NOMO-1 treated with dmso at 0.1 percent for 144 hours (cell line): ENCODE results near the gene PDZRN4.

ENCODE experiments used
- DNase-seq: peaks from one replicate; lab custom pipeline; 2025; ENCODE audit not compliant: unreplicated experiment; lab: John Stamatoyannopoulos, UW

PDZRN4 gene

GRCh38 chr12:41452838-41453407, 264.8 kb downstream of the PDZRN4 start:
- no peak for DNase-seq

- no peak for DNase-seq
Measured at GRCh38 chr12:41453409-41453808, 265.3 kb downstream of the PDZRN4 start.

GRCh38 chr12:41459111-41459905, 271.2 kb downstream of the PDZRN4 start:
- no peak for DNase-seq

GRCh38 chr12:41459906-41460214, 271.7 kb downstream of the PDZRN4 start:
- no peak for DNase-seq

- no peak for DNase-seq
Measured at GRCh38 chr12:41460906-41461305, 272.8 kb downstream of the PDZRN4 start.

- no peak for DNase-seq
Measured at GRCh38 chr12:41462312-41462711, 274.2 kb downstream of the PDZRN4 start.

- no peak for DNase-seq
Measured at GRCh38 chr12:41465526-41465925, 277.4 kb downstream of the PDZRN4 start.

- no peak for DNase-seq
Measured at GRCh38 chr12:41466300-41466699, 278.2 kb downstream of the PDZRN4 start.

GRCh38 chr12:41466802-41467201, 278.7 kb downstream of the PDZRN4 start:
- no peak for DNase-seq

- DNase-seq: no peak
Measured at GRCh38 chr12:41467591-41468325, 279.6 kb downstream of the PDZRN4 start.

- no peak for DNase-seq
Measured at GRCh38 chr12:41468341-41468740, 280.2 kb downstream of the PDZRN4 start.

- DNase-seq: no peak
Measured at GRCh38 chr12:41468756-41469155, 280.6 kb downstream of the PDZRN4 start.

- DNase-seq: no peak
Measured at GRCh38 chr12:41473441-41473840, 285.3 kb downstream of the PDZRN4 start.

- no peak for DNase-seq
Measured at GRCh38 chr12:41474001-41474400, 285.9 kb downstream of the PDZRN4 start.

GRCh38 chr12:41476499-41477439, 288.6 kb downstream of the PDZRN4 start:
- no peak for DNase-seq

GRCh38 chr12:41479426-41479825, 291.3 kb downstream of the PDZRN4 start:
- DNase-seq: no peak

- no peak for DNase-seq
Measured at GRCh38 chr12:41485203-41485602, 297.1 kb downstream of the PDZRN4 start.

- DNase-seq: no peak
Measured at GRCh38 chr12:41486718-41487117, 298.6 kb downstream of the PDZRN4 start.

- DNase-seq: no peak
Measured at GRCh38 chr12:41496009-41496408, 307.9 kb downstream of the PDZRN4 start.

- no peak for DNase-seq
Measured at GRCh38 chr12:41497409-41497808, 309.3 kb downstream of the PDZRN4 start.

- no peak for DNase-seq
Measured at GRCh38 chr12:41504976-41505375, 316.9 kb downstream of the PDZRN4 start.
